ENCODE data around the gene INSL3.

- TF ChIP-seq EZH2 (IDR thresholded peaks at IDR 0.05; ENCODE audit: insufficient read depth, low read length) (no peak), CTCF (IDR thresholded peaks at IDR 0.05; ENCODE audit: insufficient read depth, low read depth, low read length) (no peak)
These were observed 45.7 kb upstream of the INSL3 start for GRCh38 chr19:17866964-17867486.

Data from astrocyte (in vitro differentiated cells and primary cell).